Stimulated activated CD4-positive, alpha-beta T cell treated with anti-CD3 and anti-CD28 coated beads, TNF-alpha, amount 100 ng/mL, for 48 hours (primary cell): Measurements from ENCODE around the gene LIPI.
"Not testable (repeated sequence)": the region's sequence is repeated elsewhere in the genome, so short reads cannot be mapped to it uniquely, and the experiment has no call there.

Source experiments
- DNase-seq, 3 donors: peaks; one replicate each; pipeline ENCODE4 v3.0.0-alpha.2; 2020; ENCODE audit warnings: low read depth in 3 of 3

LIPI gene

GRCh38 chr21:14116080-14116481 is 94.7 kb downstream of the LIPI start:
- DNase-seq: no peak

GRCh38 chr21:14115646-14116045 is 95.1 kb downstream of the LIPI start:
- DNase-seq: no peak

GRCh38 chr21:14114251-14114650 is 96.5 kb downstream of the LIPI start:
- no peak for DNase-seq

GRCh38 chr21:14104564-14104963 is 106.2 kb downstream of the LIPI start:
- DNase-seq: not testable (repeated sequence)

GRCh38 chr21:14099570-14099969 is 111.2 kb downstream of the LIPI start:
- no peak for DNase-seq

GRCh38 chr21:14097881-14098499 is 112.8 kb downstream of the LIPI start:
- no peak for DNase-seq

GRCh38 chr21:14096577-14096976 is 114.2 kb downstream of the LIPI start:
- DNase-seq: no peak

GRCh38 chr21:14096172-14096571 is 114.6 kb downstream of the LIPI start:
- no peak for DNase-seq

GRCh38 chr21:14095056-14095455 is 115.7 kb downstream of the LIPI start:
- no peak for DNase-seq

- DNase-seq: no peak
Observed at GRCh38 chr21:14092834-14093560, 117.8 kb downstream of the LIPI start.

- DNase-seq: not testable (repeated sequence)
Observed at GRCh38 chr21:14090184-14090583, 120.6 kb downstream of the LIPI start.

- DNase-seq: no peak
Observed at GRCh38 chr21:14088391-14088790, 122.4 kb downstream of the LIPI start.

GRCh38 chr21:14086553-14086952 is 124.2 kb downstream of the LIPI start:
- DNase-seq: no peak

- no peak for DNase-seq
Observed at GRCh38 chr21:14084701-14085100, 126.1 kb downstream of the LIPI start.

- no peak for DNase-seq
Observed at GRCh38 chr21:14084068-14084501, 126.7 kb downstream of the LIPI start.

- no peak for DNase-seq
Observed at GRCh38 chr21:14080764-14081096, 130.0 kb downstream of the LIPI start.

- DNase-seq: no peak
Observed at GRCh38 chr21:14080040-14080763, 130.6 kb downstream of the LIPI start.

GRCh38 chr21:14078746-14079375 is 131.9 kb downstream of the LIPI start:
- DNase-seq: no peak

GRCh38 chr21:14076143-14076806 is 134.5 kb downstream of the LIPI start:
- no peak for DNase-seq

- DNase-seq: no peak
Observed at GRCh38 chr21:14075346-14076142, 135.2 kb downstream of the LIPI start.

- DNase-seq: no peak
Observed at GRCh38 chr21:14074177-14074576, 136.6 kb downstream of the LIPI start.
